HG02798 (cell line): ENCODE measurements around the gene WWOX.

Experiments used
- ATAC-seq: cut with Tn5 transposase; IDR thresholded peaks from one replicate; pipeline ENCODE4 v1.9.1; 2021; ENCODE audit warnings: mild to moderate bottlenecking; ENCODE audit not compliant: unreplicated experiment, poor library complexity

Gene WWOX

GRCh38 chr16:78184238-78185183, 85.1 kb downstream of the WWOX start:
- no peak for ATAC-seq

- no peak for ATAC-seq
These were observed 89.7 kb downstream of the WWOX start for GRCh38 chr16:78189121-78189520.

GRCh38 chr16:78192734-78193488, 93.5 kb downstream of the WWOX start:
- no peak for ATAC-seq

- ATAC-seq, result no peak
These were observed 95.5 kb downstream of the WWOX start for GRCh38 chr16:78194948-78195347.

GRCh38 chr16:78195797-78196196, 96.3 kb downstream of the WWOX start:
- no peak for ATAC-seq

- ATAC-seq, result no peak
These were observed 97.0 kb downstream of the WWOX start for GRCh38 chr16:78196502-78196901.

GRCh38 chr16:78198288-78198687, 98.8 kb downstream of the WWOX start:
- no peak for ATAC-seq

- no peak for ATAC-seq
These were observed 100.0 kb downstream of the WWOX start for GRCh38 chr16:78199325-78200022.

GRCh38 chr16:78200023-78200389, 100.6 kb downstream of the WWOX start:
- no peak for ATAC-seq

- ATAC-seq, result no peak
These were observed 101.2 kb downstream of the WWOX start for GRCh38 chr16:78200623-78201096.

GRCh38 chr16:78205506-78205905, 106.1 kb downstream of the WWOX start:
- no peak for ATAC-seq

- ATAC-seq, result no peak
These were observed 107.3 kb downstream of the WWOX start for GRCh38 chr16:78206623-78207223.

GRCh38 chr16:78209951-78210661, 110.7 kb downstream of the WWOX start:
- ATAC-seq, result no peak

GRCh38 chr16:78211020-78211599, 111.7 kb downstream of the WWOX start:
- no peak for ATAC-seq

- ATAC-seq, result no peak
These were observed 112.5 kb downstream of the WWOX start for GRCh38 chr16:78211946-78212345.

GRCh38 chr16:78212674-78213073, 113.2 kb downstream of the WWOX start:
- no peak for ATAC-seq

- no peak for ATAC-seq
These were observed 114.3 kb downstream of the WWOX start for GRCh38 chr16:78213751-78214150.

GRCh38 chr16:78215222-78215621, 115.8 kb downstream of the WWOX start:
- ATAC-seq, result no peak

- no peak for ATAC-seq
These were observed 116.8 kb downstream of the WWOX start for GRCh38 chr16:78216166-78216745.
